ENCODE results near the gene SLC22A1.

SLC22A1 gene

GRCh38 chr6:160172704-160173103 is 51.1 kb downstream of the SLC22A1 start:
- in situ Hi-C loops (cut with MboI; ENCODE audit: low sequenced_read_pairs), result no loop called here
- Histone ChIP-seq H3K9me3 (no peaks in the 10 kb centered on the region), H3K4me3 (no peak overlapping the region), H3K27me3 (ENCODE audit: low read depth) (no peaks in the 10 kb centered on the region), H3K36me3 (replicated peaks) (no peaks in the 10 kb centered on the region), H3K4me1 (no peaks in the 10 kb centered on the region)
- DNase-seq (ENCODE audit: low spot score in 2 of 2), result no peak

GRCh38 chr6:160173806-160174527 is 52.4 kb downstream of the SLC22A1 start:
- H3K9me3 ChIP-seq, result no peaks in the 10 kb centered on the region
- no peaks in the 10 kb centered on the region for H3K27me3 ChIP-seq (ENCODE audit: low read depth)
- no peaks in the 10 kb centered on the region for H3K36me3 ChIP-seq (replicated peaks)
- DNase-seq (ENCODE audit: low spot score in 2 of 2), result no peak
- H3K4me1 ChIP-seq, result no peaks in the 10 kb centered on the region
- H3K4me3 ChIP-seq, result no peak overlapping the region
- in situ Hi-C loops (cut with MboI; ENCODE audit: low sequenced_read_pairs), result no loop called here

GRCh38 chr6:160174681-160175080 is 53.1 kb downstream of the SLC22A1 start:
- Histone ChIP-seq H3K9me3 (no peaks in the 10 kb centered on the region), H3K4me3 (no peak overlapping the region), H3K27me3 (ENCODE audit: low read depth) (no peaks in the 10 kb centered on the region), H3K4me1 (no peaks in the 10 kb centered on the region), H3K36me3 (replicated peaks) (no peaks in the 10 kb centered on the region)
- in situ Hi-C loops (cut with MboI; ENCODE audit: low sequenced_read_pairs), result no loop called here
- no peak for DNase-seq (ENCODE audit: low spot score in 2 of 2)

DNA sequence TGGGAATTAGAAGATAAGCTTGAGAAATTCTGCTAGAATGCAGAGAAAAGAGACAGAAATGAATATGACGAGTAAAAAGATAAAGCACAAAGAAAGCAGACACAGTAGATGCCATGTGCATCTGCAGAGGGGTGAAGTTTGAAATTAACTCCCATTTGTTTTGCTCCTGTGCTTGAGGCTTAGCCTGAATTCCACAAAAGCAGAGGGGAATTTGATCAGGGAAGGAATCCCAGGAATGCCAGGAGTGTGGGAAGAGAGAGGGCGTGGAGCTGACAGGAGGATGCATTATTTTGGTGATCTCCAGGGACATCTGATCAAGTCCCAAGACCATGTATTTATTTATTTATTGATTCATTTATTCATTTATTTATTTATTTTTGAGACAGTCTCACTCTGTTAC is 55.6 kb downstream of the SLC22A1 start:
- no peak overlapping the region for H3K4me3 ChIP-seq
- H3K36me3 ChIP-seq (replicated peaks), result no peaks in the 10 kb centered on the region
- no peaks in the 10 kb centered on the region for H3K4me1 ChIP-seq
- in situ Hi-C loops (cut with MboI; ENCODE audit: low sequenced_read_pairs), result no loop called here
- H3K27me3 ChIP-seq (ENCODE audit: low read depth), result no peaks in the 10 kb centered on the region
- H3K9me3 ChIP-seq, result no peaks in the 10 kb centered on the region
- no peak for DNase-seq (ENCODE audit: low spot score in 2 of 2)

DNA sequence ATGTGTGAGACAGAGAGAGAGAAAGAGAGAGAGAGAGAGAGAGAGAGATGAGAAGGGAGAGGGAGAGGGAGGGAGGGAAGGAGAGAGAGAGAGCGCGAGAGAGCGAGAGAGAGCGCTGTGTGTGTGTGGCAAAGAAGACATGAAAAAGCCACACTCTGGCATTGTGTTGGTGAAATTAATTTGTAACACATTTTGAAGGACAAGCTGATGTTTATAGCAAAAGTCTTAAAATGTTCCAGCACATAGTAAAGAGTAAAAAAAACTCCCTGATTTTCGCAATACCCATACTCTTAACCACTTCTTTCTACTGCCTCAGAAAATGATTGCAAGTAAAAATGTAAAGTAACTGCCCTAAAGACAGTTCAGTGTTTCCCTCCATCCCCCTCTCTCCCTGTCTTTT is 56.7 kb downstream of the SLC22A1 start:
- Histone ChIP-seq H3K4me1 (no peaks in the 10 kb centered on the region), H3K4me3 (no peak overlapping the region), H3K27me3 (ENCODE audit: low read depth) (no peaks in the 10 kb centered on the region), H3K9me3 (no peaks in the 10 kb centered on the region), H3K36me3 (replicated peaks) (no peaks in the 10 kb centered on the region)
- no peak for DNase-seq (ENCODE audit: low spot score in 2 of 2)
- in situ Hi-C loops (cut with MboI; ENCODE audit: low sequenced_read_pairs), result no loop called here

DNA sequence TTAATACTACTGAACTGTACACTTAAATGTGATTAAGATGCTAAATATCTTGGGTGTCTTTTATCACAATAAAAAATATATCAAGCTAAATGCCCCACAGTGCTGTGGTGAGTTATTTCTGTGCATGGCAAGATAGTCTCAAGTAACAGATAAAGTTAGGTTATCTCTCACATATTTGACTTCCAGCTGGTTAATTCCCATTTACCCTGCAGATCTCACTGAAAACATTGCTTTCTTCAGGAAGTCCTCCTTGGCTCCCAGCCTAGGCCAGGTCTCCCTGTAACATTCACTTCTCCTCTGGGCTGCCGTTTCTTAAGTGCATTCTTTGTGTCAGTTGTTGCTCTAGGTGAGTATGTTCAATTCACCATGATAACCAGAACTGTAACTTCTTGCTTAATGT is 59.1 kb downstream of the SLC22A1 start:
- Histone ChIP-seq H3K4me3 (no peak overlapping the region), H3K36me3 (replicated peaks) (no peaks in the 10 kb centered on the region), H3K4me1 (no peaks in the 10 kb centered on the region), H3K27me3 (ENCODE audit: low read depth) (no peaks in the 10 kb centered on the region), H3K9me3 (no peaks in the 10 kb centered on the region)
- in situ Hi-C loops (cut with MboI; ENCODE audit: low sequenced_read_pairs), result no loop called here
- no peak for DNase-seq (ENCODE audit: low spot score in 2 of 2)

- peaks cover 4% of the 10 kb centered on the region; the same call in 1 of the 2 replicates for H3K9me3 ChIP-seq
- H3K4me3 ChIP-seq, result no peak overlapping the region
- H3K36me3 ChIP-seq (replicated peaks), result no peaks in the 10 kb centered on the region
- no peaks in the 10 kb centered on the region for H3K27me3 ChIP-seq (ENCODE audit: low read depth)
- in situ Hi-C loops (cut with MboI; ENCODE audit: low sequenced_read_pairs), result no loop called here
- DNase-seq (ENCODE audit: low spot score in 2 of 2), result no peak
- H3K4me1 ChIP-seq, result no peaks in the 10 kb centered on the region
These were observed 67.2 kb downstream of the SLC22A1 start for GRCh38 chr6:160188773-160189172.

DNA sequence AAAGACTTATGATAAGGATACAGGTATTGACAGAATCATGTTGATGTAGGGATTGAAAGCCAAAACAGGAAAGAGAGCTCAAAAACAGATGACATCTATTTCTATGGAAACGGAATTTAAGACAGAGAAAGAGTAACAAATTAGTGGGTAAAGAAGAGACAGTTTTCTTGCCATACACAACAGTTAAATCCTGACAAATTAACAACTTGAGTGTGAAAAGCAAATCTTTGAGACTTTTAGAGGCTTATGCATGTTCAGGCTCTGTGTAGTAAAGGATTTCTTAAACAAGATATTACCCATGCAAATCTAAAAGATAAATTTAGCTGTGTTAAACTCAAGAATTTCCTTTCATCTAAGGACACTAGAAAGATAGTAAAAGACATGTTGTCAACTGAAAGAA is 68.5 kb downstream of the SLC22A1 start:
- H3K4me1 ChIP-seq, result no peaks in the 10 kb centered on the region
- peaks cover 4% of the 10 kb centered on the region; the same call in 1 of the 2 replicates for H3K9me3 ChIP-seq
- no peaks in the 10 kb centered on the region for H3K36me3 ChIP-seq (replicated peaks)
- H3K4me3 ChIP-seq, result no peak overlapping the region
- no peak for DNase-seq (ENCODE audit: low spot score in 2 of 2)
- no peaks in the 10 kb centered on the region for H3K27me3 ChIP-seq (ENCODE audit: low read depth)
- in situ Hi-C loops (cut with MboI; ENCODE audit: low sequenced_read_pairs), result no loop called here

DNA sequence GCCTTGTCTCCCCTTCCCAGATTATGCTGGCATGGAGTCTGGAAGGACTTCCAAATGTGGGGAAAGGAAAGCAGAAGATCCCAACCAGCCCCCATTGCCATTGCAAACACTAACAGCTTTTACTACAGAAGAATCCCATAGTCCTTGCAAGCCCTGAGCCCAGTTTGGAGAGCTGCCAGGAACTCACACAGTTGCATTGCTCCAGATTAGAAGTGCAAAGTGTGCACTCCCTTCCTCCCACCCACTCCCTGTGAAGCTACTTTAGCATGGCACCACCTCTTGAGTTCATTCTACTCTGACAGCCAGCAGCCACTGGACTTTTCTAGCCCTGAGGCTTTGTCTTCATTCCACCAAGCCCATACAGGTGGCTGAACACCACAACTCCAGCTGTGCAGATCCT is 69.4 kb downstream of the SLC22A1 start:
- Histone ChIP-seq H3K9me3 (peaks cover 4% of the 10 kb centered on the region; the same call in 1 of the 2 replicates), H3K4me3 (no peak overlapping the region), H3K4me1 (no peaks in the 10 kb centered on the region), H3K36me3 (replicated peaks) (no peaks in the 10 kb centered on the region), H3K27me3 (ENCODE audit: low read depth) (no peaks in the 10 kb centered on the region)
- in situ Hi-C loops (cut with MboI; ENCODE audit: low sequenced_read_pairs), result no loop called here
- no peak for DNase-seq (ENCODE audit: low spot score in 2 of 2)

DNA sequence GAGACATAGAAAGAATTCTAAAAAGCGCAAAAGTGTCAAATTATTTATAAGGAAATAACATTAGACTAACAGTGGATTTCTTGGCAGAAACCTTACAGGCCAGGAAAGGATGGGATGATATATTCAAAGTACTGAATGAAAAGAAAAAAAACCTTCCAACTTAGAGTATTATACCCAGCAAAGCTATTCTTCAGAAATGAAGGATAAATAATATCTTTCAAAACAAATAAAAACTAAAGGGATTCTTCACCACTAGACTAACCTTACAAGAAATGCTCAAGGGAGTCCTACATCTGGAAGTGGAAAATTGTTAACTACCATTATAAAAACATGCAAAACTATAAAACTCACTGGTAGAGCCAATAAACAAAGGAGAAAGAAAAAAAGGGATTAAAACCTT is 71.2 kb downstream of the SLC22A1 start:
- Histone ChIP-seq H3K27me3 (ENCODE audit: low read depth) (no peaks in the 10 kb centered on the region), H3K4me3 (no peak overlapping the region), H3K4me1 (no peaks in the 10 kb centered on the region), H3K9me3 (peaks cover 4% of the 10 kb centered on the region; the same call in 1 of the 2 replicates), H3K36me3 (replicated peaks) (no peaks in the 10 kb centered on the region)
- in situ Hi-C loops (cut with MboI; ENCODE audit: low sequenced_read_pairs), result no loop called here
- DNase-seq (ENCODE audit: low spot score in 2 of 2), result no peak

DNA sequence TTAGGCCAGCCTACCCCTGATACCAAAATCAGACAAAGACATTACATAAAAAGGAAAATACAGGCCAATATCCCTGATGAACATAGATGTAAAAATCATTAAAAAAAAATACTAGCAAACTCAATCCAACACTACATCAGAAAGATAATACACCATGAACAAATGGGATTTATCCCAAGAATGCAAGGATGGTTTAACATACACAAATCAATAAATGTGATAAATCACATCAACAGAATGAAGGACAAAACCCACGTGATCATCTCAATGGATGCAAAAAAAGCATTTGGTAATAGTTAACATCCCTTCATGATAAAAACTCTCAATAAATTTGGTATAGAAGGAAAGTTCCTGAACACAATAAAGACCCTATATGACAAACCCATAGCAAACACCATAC is 73.2 kb downstream of the SLC22A1 start:
- no peaks in the 10 kb centered on the region for H3K36me3 ChIP-seq (replicated peaks)
- in situ Hi-C loops (cut with MboI; ENCODE audit: low sequenced_read_pairs), result no loop called here
- DNase-seq (ENCODE audit: low spot score in 2 of 2), result no peak
- H3K4me3 ChIP-seq, result no peak overlapping the region
- peaks cover 4% of the 10 kb centered on the region; the same call in 1 of the 2 replicates for H3K9me3 ChIP-seq
- H3K4me1 ChIP-seq, result no peaks in the 10 kb centered on the region
- no peaks in the 10 kb centered on the region for H3K27me3 ChIP-seq (ENCODE audit: low read depth)

- H3K9me3 ChIP-seq, result peaks cover 4% of the 10 kb centered on the region; the same call in 1 of the 2 replicates
These were observed 76.0 kb downstream of the SLC22A1 start for GRCh38 chr6:160197662-160198061.

GRCh38 chr6:160198606-160199211 is 77.1 kb downstream of the SLC22A1 start:
- no peaks in the 10 kb centered on the region for H3K36me3 ChIP-seq (replicated peaks)

More at GRCh38 chr6:160197662-160198061, 76.0 kb downstream of the SLC22A1 start:
- Histone ChIP-seq H3K4me3 (no peak overlapping the region), H3K27me3 (ENCODE audit: low read depth) (no peaks in the 10 kb centered on the region), H3K36me3 (replicated peaks) (no peaks in the 10 kb centered on the region), H3K4me1 (no peaks in the 10 kb centered on the region)
- DNase-seq (ENCODE audit: low spot score in 2 of 2), result no peak
- in situ Hi-C loops (cut with MboI; ENCODE audit: low sequenced_read_pairs), result no loop called here

DNA sequence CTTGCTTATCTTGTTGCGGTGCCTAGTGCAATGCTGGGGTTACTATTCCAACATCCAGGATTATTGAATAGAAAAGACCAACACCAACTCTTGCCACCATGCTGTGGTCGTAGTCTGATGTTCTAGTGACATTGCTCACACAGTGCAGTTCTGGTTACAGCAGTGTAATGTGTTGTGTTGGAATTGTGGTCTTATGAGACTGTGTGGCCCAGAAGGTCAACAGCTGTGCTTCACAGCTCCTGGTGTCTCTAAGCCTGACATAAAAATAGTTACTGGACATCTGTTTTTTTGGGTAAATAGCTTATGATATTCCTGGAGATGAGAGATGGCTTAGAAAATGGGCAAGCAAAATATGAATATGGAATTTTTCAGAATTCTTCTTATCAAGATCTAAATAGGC is 79.4 kb downstream of the SLC22A1 start:
- DNase-seq (ENCODE audit: low spot score in 2 of 2), result no peak
- Histone ChIP-seq H3K27me3 (ENCODE audit: low read depth) (no peaks in the 10 kb centered on the region), H3K36me3 (replicated peaks) (no peaks in the 10 kb centered on the region), H3K4me3 (no peak overlapping the region), H3K4me1 (no peaks in the 10 kb centered on the region), H3K9me3 (no peaks in the 10 kb centered on the region)
- in situ Hi-C loops (cut with MboI; ENCODE audit: low sequenced_read_pairs), result no loop called here

More at GRCh38 chr6:160198606-160199211, 77.1 kb downstream of the SLC22A1 start:
- no peak for DNase-seq (ENCODE audit: low spot score in 2 of 2)
- Histone ChIP-seq H3K9me3 (no peaks in the 10 kb centered on the region), H3K27me3 (ENCODE audit: low read depth) (no peaks in the 10 kb centered on the region), H3K4me3 (no peak overlapping the region), H3K4me1 (no peaks in the 10 kb centered on the region)
- in situ Hi-C loops (cut with MboI; ENCODE audit: low sequenced_read_pairs), result no loop called here

All from HAP-1 (cell line).